ENCODE results near the gene KIAA0825. TPM values are rescaled to one million over a fixed set of nuclear protein-coding genes. Genes with fewer than 3 reads are reported as not detected.

Gene KIAA0825, protein sequence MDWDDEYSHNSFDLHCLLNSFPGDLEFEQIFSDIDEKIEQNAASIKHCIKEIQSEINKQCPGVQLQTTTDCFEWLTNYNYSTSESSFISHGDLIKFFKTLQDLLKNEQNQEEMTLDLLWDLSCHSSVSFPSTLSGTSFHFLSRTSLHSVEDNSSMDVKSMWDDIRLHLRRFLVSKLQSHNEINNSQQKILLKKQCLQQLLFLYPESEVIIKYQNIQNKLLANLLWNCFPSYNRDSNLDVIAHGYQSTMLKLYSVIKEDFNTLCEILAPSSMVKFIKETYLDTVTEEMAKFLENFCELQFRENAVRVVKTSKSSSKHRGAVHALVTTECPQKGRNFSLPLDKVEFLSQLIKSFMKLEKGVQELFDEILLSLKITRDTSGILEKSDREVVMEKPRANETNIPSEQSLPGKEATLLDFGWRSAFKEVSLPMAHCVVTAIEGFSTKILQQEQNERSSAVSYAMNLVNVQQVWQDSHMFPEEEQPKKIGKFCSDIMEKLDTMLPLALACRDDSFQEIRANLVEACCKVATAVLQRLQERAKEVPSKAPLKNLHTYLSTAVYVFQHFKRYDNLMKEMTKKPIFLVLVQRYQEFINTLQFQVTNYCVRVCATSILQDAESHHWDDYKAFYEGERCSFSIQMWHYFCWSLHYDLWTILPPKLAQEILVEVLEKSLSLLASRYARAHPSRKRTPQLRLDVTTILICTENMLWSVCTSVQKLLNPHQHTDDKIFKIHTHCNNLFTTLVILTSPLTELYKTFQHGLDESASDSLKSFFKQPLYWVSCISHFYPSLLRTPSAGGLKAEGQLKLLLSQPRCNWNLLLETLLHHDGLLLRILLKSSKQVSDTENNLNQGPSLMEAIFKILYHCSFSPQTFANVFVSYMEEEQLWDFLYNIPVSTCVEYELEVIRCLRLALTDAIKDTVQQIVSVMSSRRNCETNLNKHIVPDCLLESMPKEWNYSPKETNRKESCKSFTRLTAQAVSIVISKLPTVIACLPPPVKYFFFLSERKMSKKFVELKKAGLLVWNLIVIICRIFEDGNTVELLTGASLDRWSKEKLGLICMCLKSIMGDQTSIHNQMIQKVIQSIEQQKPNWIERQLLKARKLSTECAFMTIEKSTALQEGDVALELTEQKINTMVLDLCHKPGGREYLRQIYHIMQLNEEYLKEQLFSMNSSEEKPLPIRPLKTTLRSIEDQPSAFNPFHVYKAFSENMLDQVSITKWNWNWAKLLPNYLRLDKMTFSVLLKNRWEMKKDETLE (N-terminal part only)
- 0.28 and 0.32 TPM in 2 replicates for total RNA-seq (2014; rRNA removed; shearing (Covaris generic))
- 0.09 and 0.19 TPM in 2 replicates for total RNA-seq (2022)
- Bru-seq, nascent RNA, result percentile 22 among the genes with signal in this experiment
- percentile 23 among the genes with signal in this experiment for BruChase-seq, experiment 1, labeled RNA remaining after a 6-hour chase
- BruChase-seq, experiment 2, labeled RNA remaining after a 2-hour chase, result percentile 24 among the genes with signal in this experiment
- long read RNA-seq, partial matches to known transcripts, result 0 of 1 reads
- long read RNA-seq, other reads (novel, unspliced or antisense), result 1 of 1 reads

DNA sequence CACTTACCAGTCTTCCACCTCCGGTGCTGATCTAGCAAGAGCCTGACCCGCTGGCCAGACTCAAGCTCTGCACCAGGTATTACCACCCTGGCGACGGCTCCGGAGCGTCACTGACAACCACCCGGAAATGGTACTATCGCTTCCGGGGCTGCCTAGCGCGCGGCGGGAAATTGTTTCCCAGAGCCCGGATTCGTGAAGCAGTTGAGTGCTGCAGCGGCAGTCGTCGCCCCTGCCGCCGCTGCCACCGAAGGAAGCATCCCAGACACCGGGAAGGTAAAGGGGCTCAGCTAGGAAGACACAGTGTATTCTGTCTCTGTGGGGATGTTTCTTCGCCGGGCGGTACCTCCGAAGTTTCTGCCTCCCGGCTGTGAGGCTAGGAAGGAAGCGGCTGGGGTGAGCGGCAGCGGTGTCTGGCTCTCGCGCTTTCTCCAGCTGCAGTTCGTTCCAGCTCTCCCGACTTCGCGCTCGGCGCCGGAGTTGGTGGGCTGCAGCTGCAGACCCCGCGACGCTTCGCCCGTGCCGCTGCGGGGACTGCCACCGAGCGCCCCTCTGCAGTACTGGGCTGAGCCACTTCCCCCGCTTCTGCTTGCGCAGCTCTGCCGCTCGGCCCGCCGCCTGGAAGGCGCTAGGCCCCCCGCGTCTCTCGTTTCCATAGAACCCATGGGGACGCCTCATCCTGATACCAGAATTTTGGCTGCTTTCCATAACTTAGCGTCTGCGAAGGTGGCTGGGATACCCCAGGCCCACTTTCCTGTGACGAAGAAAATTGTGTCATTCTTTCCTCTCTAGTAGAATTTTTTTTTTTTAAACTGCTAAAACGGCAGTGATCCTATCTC lies at the start of gene KIAA0825, which contains the start of gene SLF1:
TSS of gene KIAA0825 (minus strand) at position 112 of the 836 bp plus-strand sequence. CDS start 81,478 bp downstream, outside the sequence.
TSS of gene SLF1 (plus strand) at position 177 of the 836 bp plus-strand sequence. CDS start 10,142 bp downstream, outside the sequence.
- peak within 1 kb of the TSS; percentile 62 for H3K27ac ChIP-seq (ENCODE audit: low read depth, low read length, poor library complexity, severe bottlenecking)
- peak within 1 kb of the TSS; percentile 97 for H2AFZ ChIP-seq (ENCODE audit: low read length)
- H3K4me3 ChIP-seq (ENCODE audit: low read depth, low read length, poor library complexity, severe bottlenecking), result peak within 1 kb of the TSS; percentile 91
- no peaks in the 10 kb centered on the region for H3K9me3 ChIP-seq (ENCODE audit: low read length)
- peaks cover 55% of the 10 kb centered on the region for H3K79me2 ChIP-seq (ENCODE audit: insufficient read depth, low read depth, low read length)
- H3K36me3 ChIP-seq (ENCODE audit: insufficient read depth, low read length), result no peaks in the 10 kb centered on the region
- POLR2A ChIA-PET, result interaction anchor here (0.7 to 1.5 kb wide), 5 partner anchors 8 to 22 kb away, joined by 3 to 6 read pairs (median 4); no protein-coding TSS in a partner anchor
- TF ChIP-seq EZH2phosphoT487 (IDR thresholded peaks at IDR 0.05; ENCODE audit: borderline replicate concordance, low read depth, low read length), result no peak
- TF ChIP-seq, protein P1, sequence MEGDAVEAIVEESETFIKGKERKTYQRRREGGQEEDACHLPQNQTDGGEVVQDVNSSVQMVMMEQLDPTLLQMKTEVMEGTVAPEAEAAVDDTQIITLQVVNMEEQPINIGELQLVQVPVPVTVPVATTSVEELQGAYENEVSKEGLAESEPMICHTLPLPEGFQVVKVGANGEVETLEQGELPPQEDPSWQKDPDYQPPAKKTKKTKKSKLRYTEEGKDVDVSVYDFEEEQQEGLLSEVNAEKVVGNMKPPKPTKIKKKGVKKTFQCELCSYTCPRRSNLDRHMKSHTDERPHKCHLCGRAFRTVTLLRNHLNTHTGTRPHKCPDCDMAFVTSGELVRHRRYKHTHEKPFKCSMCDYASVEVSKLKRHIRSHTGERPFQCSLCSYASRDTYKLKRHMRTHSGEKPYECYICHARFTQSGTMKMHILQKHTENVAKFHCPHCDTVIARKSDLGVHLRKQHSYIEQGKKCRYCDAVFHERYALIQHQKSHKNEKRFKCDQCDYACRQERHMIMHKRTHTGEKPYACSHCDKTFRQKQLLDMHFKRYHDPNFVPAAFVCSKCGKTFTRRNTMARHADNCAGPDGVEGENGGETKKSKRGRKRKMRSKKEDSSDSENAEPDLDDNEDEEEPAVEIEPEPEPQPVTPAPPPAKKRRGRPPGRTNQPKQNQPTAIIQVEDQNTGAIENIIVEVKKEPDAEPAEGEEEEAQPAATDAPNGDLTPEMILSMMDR (conservative IDR thresholded peaks at IDR 0.05; ENCODE audit: low read length), result no peak
- intact Hi-C loops (cut with micrococcal nuclease; ENCODE audit: unreplicated experiment), result loop anchor here (5.0 kb wide), 2 partner anchors 84 to 174 kb away; no protein-coding TSS in a partner anchor
- H3K4me1 ChIP-seq (ENCODE audit: insufficient read depth, low read length, poor library complexity, severe bottlenecking), result peaks cover 51% of the 10 kb centered on the region
- peaks cover 21% of the 10 kb centered on the region; the same call in 1 of the 2 replicates for H4K20me1 ChIP-seq (ENCODE audit: insufficient read depth, low read length)
- H3K9me2 ChIP-seq (ENCODE audit: insufficient read depth, low read length), result no peaks in the 10 kb centered on the region
- DNase-seq (ENCODE audit: low spot score), result peak; percentile 89
- BruUV-seq (replicated peaks), result no TSS peak
- CTCF ChIA-PET (ENCODE audit: unreplicated experiment), result no interaction called here
- peak within 1 kb of the TSS; percentile 96 for H3K4me2 ChIP-seq (ENCODE audit: low read length)

DNA sequence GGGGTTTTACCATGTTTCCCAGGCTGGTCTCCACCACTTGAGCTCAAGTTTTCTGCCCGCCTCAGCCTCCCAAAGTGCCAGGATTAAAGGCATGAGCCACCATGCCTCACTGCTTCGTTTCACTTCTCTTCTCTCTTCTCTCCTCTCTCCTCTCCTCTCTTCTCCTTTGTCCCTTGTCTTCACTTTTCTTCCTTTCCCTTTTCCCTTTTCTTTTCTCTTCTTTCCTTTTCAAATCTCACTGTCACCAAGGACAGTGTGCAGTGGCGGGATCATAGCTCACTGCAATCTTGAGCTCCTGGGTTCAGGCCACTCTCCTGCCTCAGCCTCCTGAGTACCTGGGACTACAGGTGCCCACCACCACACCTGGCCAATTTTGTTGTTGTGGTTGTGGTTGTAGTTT lies 49.5 kb upstream of the KIAA0825 start:
- Histone ChIP-seq H3K4me2 (ENCODE audit: low read length) (no peak overlapping the region), H3K27ac (ENCODE audit: low read depth, low read length, poor library complexity, severe bottlenecking) (no peak overlapping the region), H3K9me3 (ENCODE audit: low read length) (no peaks in the 10 kb centered on the region), H3K79me2 (ENCODE audit: insufficient read depth, low read depth, low read length) (no peaks in the 10 kb centered on the region), H3K4me3 (ENCODE audit: low read depth, low read length, poor library complexity, severe bottlenecking) (no peak overlapping the region), H2AFZ (ENCODE audit: low read length) (no peak overlapping the region), H3K4me1 (ENCODE audit: insufficient read depth, low read length, poor library complexity, severe bottlenecking) (no peaks in the 10 kb centered on the region), H3K36me3 (ENCODE audit: insufficient read depth, low read length) (peaks cover 58% of the 10 kb centered on the region), H3K9me2 (ENCODE audit: insufficient read depth, low read length) (no peaks in the 10 kb centered on the region), H4K20me1 (ENCODE audit: insufficient read depth, low read length) (no peaks in the 10 kb centered on the region)
- no peak for DNase-seq (ENCODE audit: low spot score)
- no TSS peak for BruUV-seq (replicated peaks)
- TF ChIP-seq, protein P1 (conservative IDR thresholded peaks at IDR 0.05; ENCODE audit: low read length), result no peak
- no peak for TF ChIP-seq EZH2phosphoT487 (IDR thresholded peaks at IDR 0.05; ENCODE audit: borderline replicate concordance, low read depth, low read length)
- intact Hi-C loops (cut with micrococcal nuclease; ENCODE audit: unreplicated experiment), result no loop called here
- POLR2A ChIA-PET, result no interaction called here
- CTCF ChIA-PET (ENCODE audit: unreplicated experiment), result no interaction called here
